Measurements from ENCODE around the gene RAD23A.
"Not testable (repeated sequence)": the region's sequence is repeated elsewhere in the genome, so short reads cannot be mapped to it uniquely, and the experiment has no call there.

The RAD23A gene

GRCh38 chr19:12955996-12956395 is 10.3 kb downstream of the RAD23A start:
- DNase-seq: no peak

GRCh38 chr19:12956446-12957388 is 11.1 kb downstream of the RAD23A start, which contains the start of gene GADD45GIP1:
Gene GADD45GIP1 (minus strand): TSS chr19:12957223. CDS start chr19:12957212, 11 bp downstream.
- DNase-seq: peak; percentile 62

GRCh38 chr19:12957389-12957952 is 11.8 kb downstream of the RAD23A start:
- not testable (repeated sequence) for DNase-seq

- no peak for DNase-seq
These were observed 13.8 kb downstream of the RAD23A start for GRCh38 chr19:12959481-12959880.

- DNase-seq: peak; percentile 69
These were observed 19.6 kb downstream of the RAD23A start for GRCh38 chr19:12965017-12965811.

- DNase-seq: no peak
These were observed 20.1 kb downstream of the RAD23A start for GRCh38 chr19:12965812-12966135.

- no peak for DNase-seq
These were observed 22.2 kb downstream of the RAD23A start for GRCh38 chr19:12967907-12968306.

- no peak for DNase-seq
These were observed 23.8 kb downstream of the RAD23A start, which contains the start of gene DAND5 for GRCh38 chr19:12969292-12969988. Gene DAND5 (plus strand): TSS chr19:12969576. CDS start chr19:12969661, 85 bp downstream.

GRCh38 chr19:12970070-12970820 is 24.6 kb downstream of the RAD23A start:
- no peak for DNase-seq

- no peak for DNase-seq
These were observed 27.6 kb downstream of the RAD23A start for GRCh38 chr19:12973236-12973635.

GRCh38 chr19:12974301-12975220 is 28.9 kb downstream of the RAD23A start:
- DNase-seq: no peak

- no peak for DNase-seq
These were observed 29.6 kb downstream of the RAD23A start for GRCh38 chr19:12975221-12975741.

- not testable (repeated sequence) for DNase-seq
These were observed 30.4 kb downstream of the RAD23A start for GRCh38 chr19:12976109-12976508.

GRCh38 chr19:12979974-12980373 is 34.3 kb downstream of the RAD23A start:
- DNase-seq: no peak

GRCh38 chr19:12982648-12983047 is 37.0 kb downstream of the RAD23A start:
- DNase-seq: no peak

- DNase-seq: no peak
These were observed 37.4 kb downstream of the RAD23A start for GRCh38 chr19:12983091-12983490.

GRCh38 chr19:12983542-12984142 is 38.0 kb downstream of the RAD23A start:
- peak; percentile 70 for DNase-seq

- DNase-seq: no peak
These were observed 38.5 kb downstream of the RAD23A start for GRCh38 chr19:12984143-12984627.

GRCh38 chr19:12984683-12985048 is 39.0 kb downstream of the RAD23A start:
- DNase-seq: no peak
